ENCODE measurements around the gene TMEM184B.

Gene TMEM184B

DNA sequence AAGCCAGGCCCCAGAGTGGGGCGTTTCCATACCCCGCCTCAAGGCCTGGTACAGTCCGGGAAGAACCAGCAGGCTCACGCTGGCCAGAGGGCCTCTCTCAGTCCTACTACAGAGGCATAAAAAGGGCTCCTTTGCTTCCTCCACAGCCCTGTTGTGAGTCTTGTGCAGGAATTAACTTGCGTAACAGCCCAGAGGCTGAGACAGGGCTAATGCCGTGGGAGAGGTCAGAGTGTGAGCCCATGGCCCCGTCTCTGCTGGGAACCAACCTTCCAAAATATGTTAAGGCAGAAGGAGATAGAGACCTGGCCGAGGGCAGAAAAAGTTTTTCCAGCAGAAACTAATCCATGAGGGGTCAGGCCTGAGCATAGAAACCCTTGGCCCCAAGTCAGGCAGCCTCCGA lies 19.9 kb upstream of the TMEM184B start:
- no peaks in the 10 kb centered on the region for H3K4me1 ChIP-seq (ENCODE audit: control insufficient read depth, insufficient read depth, low read length, unreplicated experiment)
- H2AFZ ChIP-seq (ENCODE audit: low read length, unreplicated experiment), result no peak overlapping the region
- no peaks in the 10 kb centered on the region for H3K27me3 ChIP-seq (ENCODE audit: insufficient read depth, low read length)
- H3K27ac ChIP-seq (ENCODE audit: low read depth, low read length), result no peak overlapping the region
- H3K4me3 ChIP-seq (ENCODE audit: low read depth, low read length), result no peak overlapping the region
- no peaks in the 10 kb centered on the region for H3K36me3 ChIP-seq (ENCODE audit: insufficient read depth, low read length)
- H3K79me2 ChIP-seq (ENCODE audit: control insufficient read depth, insufficient read depth, low read length, unreplicated experiment), result peaks cover 1% of the 10 kb centered on the region

DNA sequence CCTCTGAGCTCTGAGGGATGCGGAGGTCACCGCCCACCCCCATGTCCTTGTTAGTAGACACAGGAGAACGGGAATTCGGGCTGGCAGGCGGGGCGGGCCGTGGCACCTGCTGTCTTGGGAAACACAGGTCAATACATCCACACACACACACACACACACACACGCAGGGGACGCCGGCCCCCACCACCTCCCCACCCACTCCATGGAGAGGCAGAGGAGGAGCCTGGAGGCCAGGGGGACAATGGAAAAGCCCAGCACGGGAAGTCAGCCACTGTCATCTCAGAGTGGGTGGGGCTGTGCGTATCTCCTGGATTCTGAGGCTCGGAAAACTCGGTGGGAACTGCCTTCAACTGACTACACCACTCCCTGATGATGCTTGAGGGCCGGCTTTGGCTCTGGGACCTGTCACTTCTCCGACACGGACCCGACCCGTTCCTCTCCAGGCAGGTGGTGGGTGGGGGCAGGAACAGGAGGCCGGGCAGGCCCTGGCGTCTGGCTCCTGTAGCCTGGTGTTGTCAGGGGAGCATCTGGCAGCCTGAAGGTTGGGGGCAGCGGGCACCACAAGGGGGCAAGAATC lies 18.5 kb upstream of the TMEM184B start:
- H2AFZ ChIP-seq (ENCODE audit: low read length, unreplicated experiment), result no peak overlapping the region
- no peak overlapping the region for H3K4me3 ChIP-seq (ENCODE audit: low read depth, low read length)
- H3K79me2 ChIP-seq (ENCODE audit: control insufficient read depth, insufficient read depth, low read length, unreplicated experiment), result no peaks in the 10 kb centered on the region
- no peaks in the 10 kb centered on the region for H3K4me1 ChIP-seq (ENCODE audit: control insufficient read depth, insufficient read depth, low read length, unreplicated experiment)
- H3K27ac ChIP-seq (ENCODE audit: low read depth, low read length), result no peak overlapping the region
- H3K36me3 ChIP-seq (ENCODE audit: insufficient read depth, low read length), result no peaks in the 10 kb centered on the region
- H3K27me3 ChIP-seq (ENCODE audit: insufficient read depth, low read length), result no peaks in the 10 kb centered on the region

DNA sequence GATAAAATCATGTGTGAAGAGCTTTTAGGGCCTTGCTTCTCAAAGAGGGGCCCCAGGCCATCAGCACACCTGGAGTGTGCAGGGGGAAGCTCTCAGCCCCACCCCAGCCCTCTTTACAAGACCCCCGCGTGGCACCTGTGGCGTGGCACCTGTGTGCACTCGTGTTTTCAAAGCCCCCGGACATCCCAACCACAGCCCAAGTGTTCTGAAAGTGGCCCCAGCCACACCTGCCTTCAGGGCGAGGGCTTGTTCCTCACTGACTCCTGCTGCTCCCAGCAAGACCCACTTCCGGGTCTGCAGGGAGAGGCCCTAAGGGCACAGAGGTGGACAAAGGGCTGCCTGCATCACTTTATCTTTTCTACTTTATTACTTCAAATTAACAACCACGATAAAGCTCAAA lies 17.5 kb upstream of the TMEM184B start:
- no peaks in the 10 kb centered on the region for H3K36me3 ChIP-seq (ENCODE audit: insufficient read depth, low read length)
- no peaks in the 10 kb centered on the region for H3K79me2 ChIP-seq (ENCODE audit: control insufficient read depth, insufficient read depth, low read length, unreplicated experiment)
- no peak overlapping the region for H3K27ac ChIP-seq (ENCODE audit: low read depth, low read length)
- no peak overlapping the region for H3K4me3 ChIP-seq (ENCODE audit: low read depth, low read length)
- no peaks in the 10 kb centered on the region for H3K27me3 ChIP-seq (ENCODE audit: insufficient read depth, low read length)
- no peaks in the 10 kb centered on the region for H3K4me1 ChIP-seq (ENCODE audit: control insufficient read depth, insufficient read depth, low read length, unreplicated experiment)
- no peak overlapping the region for H2AFZ ChIP-seq (ENCODE audit: low read length, unreplicated experiment)

DNA sequence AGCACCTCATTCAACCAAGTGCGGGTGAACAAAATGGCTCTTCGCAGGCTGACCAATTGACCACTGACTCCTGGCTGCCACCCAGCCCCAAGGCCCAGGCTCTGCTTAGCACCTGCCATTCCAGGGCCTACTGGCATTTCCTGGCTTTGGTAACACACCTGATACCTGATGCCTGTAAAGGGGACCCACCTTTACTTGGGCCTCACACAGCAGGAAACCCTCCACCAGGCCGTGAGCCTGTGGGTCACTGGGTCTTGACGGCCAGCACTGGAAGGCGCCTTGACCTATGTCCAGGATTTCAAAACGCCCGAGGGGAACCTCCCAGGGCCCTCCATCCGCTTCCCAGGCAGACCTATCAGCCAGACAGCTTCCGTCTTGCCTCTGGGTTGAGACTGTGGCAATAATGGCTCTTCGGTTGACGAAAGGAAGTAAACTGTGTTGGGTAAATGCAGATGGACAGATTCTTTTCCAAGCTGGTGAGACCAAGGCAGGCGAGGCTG lies 16.8 kb upstream of the TMEM184B start:
- Histone ChIP-seq H3K36me3 (ENCODE audit: insufficient read depth, low read length) (no peaks in the 10 kb centered on the region), H3K27me3 (ENCODE audit: insufficient read depth, low read length) (no peaks in the 10 kb centered on the region), H2AFZ (ENCODE audit: low read length, unreplicated experiment) (no peak overlapping the region), H3K4me1 (ENCODE audit: control insufficient read depth, insufficient read depth, low read length, unreplicated experiment) (no peaks in the 10 kb centered on the region), H3K79me2 (ENCODE audit: control insufficient read depth, insufficient read depth, low read length, unreplicated experiment) (no peaks in the 10 kb centered on the region), H3K4me3 (ENCODE audit: low read depth, low read length) (no peak overlapping the region), H3K27ac (ENCODE audit: low read depth, low read length) (no peak overlapping the region)

DNA sequence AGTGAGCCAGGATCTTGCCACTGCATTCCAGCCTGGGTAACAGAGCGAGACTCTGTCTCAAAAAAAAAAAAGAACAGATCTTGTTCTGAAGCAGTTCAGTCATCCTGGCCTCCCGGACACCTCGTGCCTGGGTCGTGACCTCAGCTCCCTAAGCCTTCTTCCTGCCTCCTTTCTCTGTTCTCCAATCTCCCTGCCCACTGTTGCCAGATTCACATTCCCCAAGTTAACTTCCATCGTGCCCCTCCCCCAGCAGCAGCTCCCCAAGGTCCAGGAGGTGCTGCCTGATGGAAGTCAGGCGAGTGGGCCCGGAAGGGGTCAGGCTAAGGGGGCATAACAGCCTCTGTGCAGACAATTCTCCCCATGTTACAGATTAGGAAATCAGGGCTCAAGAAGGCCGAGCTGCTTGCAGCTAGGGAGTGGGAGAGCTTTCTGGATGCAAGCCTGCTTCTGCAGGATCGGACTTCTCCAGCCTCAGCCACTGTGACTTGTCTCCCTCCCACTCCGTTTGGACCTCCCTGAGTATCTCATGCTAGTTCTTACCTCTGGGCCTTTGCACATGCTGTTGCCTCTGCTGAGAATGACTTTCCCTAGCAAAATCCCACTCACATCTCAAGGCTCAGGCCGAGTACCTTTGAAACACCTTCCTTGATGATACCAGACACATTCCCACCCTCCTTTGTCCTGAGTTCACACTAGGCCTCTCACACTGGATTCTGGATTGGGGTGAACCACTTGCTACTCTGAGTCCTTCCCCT lies 14.3 kb upstream of the TMEM184B start:
- Histone ChIP-seq H3K36me3 (ENCODE audit: insufficient read depth, low read length) (no peaks in the 10 kb centered on the region), H3K4me3 (ENCODE audit: low read depth, low read length) (no peak overlapping the region), H3K79me2 (ENCODE audit: control insufficient read depth, insufficient read depth, low read length, unreplicated experiment) (no peaks in the 10 kb centered on the region), H3K4me1 (ENCODE audit: control insufficient read depth, insufficient read depth, low read length, unreplicated experiment) (no peaks in the 10 kb centered on the region), H3K27ac (ENCODE audit: low read depth, low read length) (no peak overlapping the region), H2AFZ (ENCODE audit: low read length, unreplicated experiment) (no peak overlapping the region), H3K27me3 (ENCODE audit: insufficient read depth, low read length) (no peaks in the 10 kb centered on the region)

DNA sequence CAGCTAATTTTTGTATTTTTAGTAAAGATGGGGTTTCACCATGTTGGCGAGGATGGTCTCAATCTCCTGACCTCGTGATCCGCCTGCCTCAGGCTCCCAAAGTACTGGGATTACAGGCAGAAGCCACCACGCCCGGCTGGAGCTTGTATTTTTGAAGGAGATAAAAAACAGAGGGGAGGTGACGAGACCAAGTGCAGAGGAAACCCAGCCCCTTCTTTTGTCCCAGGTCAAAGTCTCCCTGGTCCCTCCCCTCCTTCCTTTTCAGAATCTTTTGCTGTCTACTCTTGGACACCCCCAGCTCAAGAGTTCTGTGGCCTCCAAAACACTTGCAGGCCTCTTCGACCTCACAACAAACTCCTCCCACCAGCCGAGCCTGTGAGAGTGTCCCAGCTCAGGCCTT lies 12.2 kb upstream of the TMEM184B start:
- Histone ChIP-seq H3K27me3 (ENCODE audit: insufficient read depth, low read length) (no peaks in the 10 kb centered on the region), H3K27ac (ENCODE audit: low read depth, low read length) (no peak overlapping the region), H3K4me1 (ENCODE audit: control insufficient read depth, insufficient read depth, low read length, unreplicated experiment) (no peaks in the 10 kb centered on the region), H2AFZ (ENCODE audit: low read length, unreplicated experiment) (no peak overlapping the region), H3K4me3 (ENCODE audit: low read depth, low read length) (no peak overlapping the region), H3K79me2 (ENCODE audit: control insufficient read depth, insufficient read depth, low read length, unreplicated experiment) (no peaks in the 10 kb centered on the region), H3K36me3 (ENCODE audit: insufficient read depth, low read length) (no peaks in the 10 kb centered on the region)

DNA sequence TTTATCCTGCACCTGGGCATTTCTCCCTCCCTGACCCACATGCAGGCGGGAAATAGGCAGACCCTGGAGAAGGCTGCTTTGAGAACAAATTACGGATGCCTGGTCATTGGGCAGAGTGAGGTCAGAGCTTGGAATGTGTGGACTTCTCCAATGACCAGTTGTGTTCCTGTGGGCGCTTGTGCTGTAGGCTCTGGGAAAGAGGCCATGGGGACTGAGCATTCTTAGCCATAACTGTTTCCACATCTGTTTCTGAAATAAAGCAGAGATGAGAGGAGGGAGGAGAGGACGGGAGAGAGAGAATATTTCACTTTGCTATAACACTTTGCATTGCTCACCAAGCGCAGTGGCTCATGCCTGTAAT lies 11.2 kb upstream of the TMEM184B start:
- no peaks in the 10 kb centered on the region for H3K79me2 ChIP-seq (ENCODE audit: control insufficient read depth, insufficient read depth, low read length, unreplicated experiment)
- H3K27me3 ChIP-seq (ENCODE audit: insufficient read depth, low read length), result no peaks in the 10 kb centered on the region
- no peak overlapping the region for H2AFZ ChIP-seq (ENCODE audit: low read length, unreplicated experiment)
- H3K4me3 ChIP-seq (ENCODE audit: low read depth, low read length), result no peak overlapping the region
- no peaks in the 10 kb centered on the region for H3K4me1 ChIP-seq (ENCODE audit: control insufficient read depth, insufficient read depth, low read length, unreplicated experiment)
- H3K27ac ChIP-seq (ENCODE audit: low read depth, low read length), result peak overlapping the region; percentile 53; the same call in 1 of the 2 replicates
- no peaks in the 10 kb centered on the region for H3K36me3 ChIP-seq (ENCODE audit: insufficient read depth, low read length)

DNA sequence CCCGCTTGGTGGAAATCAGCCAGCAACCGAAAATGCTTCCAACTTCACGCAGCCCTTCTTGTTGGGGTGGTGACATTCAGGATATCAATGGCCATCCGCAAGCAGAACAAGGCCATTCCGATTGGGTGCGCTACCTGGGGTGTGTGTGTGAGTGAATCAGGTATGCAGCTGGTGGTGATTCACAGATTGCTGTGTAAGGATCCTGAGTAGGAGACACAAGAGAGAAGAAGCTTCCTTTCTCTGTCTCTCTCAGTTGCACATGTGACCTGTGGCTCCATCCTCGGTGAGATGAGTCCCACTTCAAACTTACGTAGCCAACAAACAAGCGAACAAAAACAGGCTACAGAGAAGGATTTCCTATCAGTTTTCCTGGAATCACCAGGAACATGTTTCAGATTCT lies 9.6 kb upstream of the TMEM184B start:
- Histone ChIP-seq H3K27ac (ENCODE audit: low read depth, low read length) (no peak overlapping the region), H3K79me2 (ENCODE audit: control insufficient read depth, insufficient read depth, low read length, unreplicated experiment) (no peaks in the 10 kb centered on the region), H3K27me3 (ENCODE audit: insufficient read depth, low read length) (no peaks in the 10 kb centered on the region), H3K4me3 (ENCODE audit: low read depth, low read length) (no peak overlapping the region), H3K4me1 (ENCODE audit: control insufficient read depth, insufficient read depth, low read length, unreplicated experiment) (no peaks in the 10 kb centered on the region), H2AFZ (ENCODE audit: low read length, unreplicated experiment) (no peak overlapping the region), H3K36me3 (ENCODE audit: insufficient read depth, low read length) (no peaks in the 10 kb centered on the region)

DNA sequence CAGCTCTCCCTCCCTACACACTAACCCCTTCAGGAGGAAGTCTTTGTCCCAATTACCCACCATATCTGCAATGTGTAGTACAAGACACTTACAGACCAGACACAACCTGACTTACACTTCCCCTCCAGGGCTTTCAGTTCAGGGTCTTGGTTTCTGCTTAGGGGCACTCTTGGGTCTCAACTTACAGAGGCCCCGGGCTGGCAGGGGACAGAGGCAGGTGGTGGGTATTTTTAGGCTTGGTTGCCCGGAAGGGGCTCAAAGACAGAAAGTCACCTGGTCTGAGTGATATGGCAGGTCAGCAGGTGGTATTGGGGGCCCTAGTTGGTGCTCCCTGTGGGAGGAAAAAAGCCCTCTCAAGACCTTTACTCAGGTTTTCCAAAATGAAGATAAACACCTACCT lies 3.4 kb upstream of the TMEM184B start:
- Histone ChIP-seq H3K27me3 (ENCODE audit: insufficient read depth, low read length) (no peaks in the 10 kb centered on the region), H3K4me3 (ENCODE audit: low read depth, low read length) (no peak overlapping the region), H2AFZ (ENCODE audit: low read length, unreplicated experiment) (no peak overlapping the region), H3K4me1 (ENCODE audit: control insufficient read depth, insufficient read depth, low read length, unreplicated experiment) (peaks cover 9% of the 10 kb centered on the region), H3K79me2 (ENCODE audit: control insufficient read depth, insufficient read depth, low read length, unreplicated experiment) (peaks cover 16% of the 10 kb centered on the region), H3K36me3 (ENCODE audit: insufficient read depth, low read length) (no peaks in the 10 kb centered on the region), H3K27ac (ENCODE audit: low read depth, low read length) (no peak overlapping the region)

DNA sequence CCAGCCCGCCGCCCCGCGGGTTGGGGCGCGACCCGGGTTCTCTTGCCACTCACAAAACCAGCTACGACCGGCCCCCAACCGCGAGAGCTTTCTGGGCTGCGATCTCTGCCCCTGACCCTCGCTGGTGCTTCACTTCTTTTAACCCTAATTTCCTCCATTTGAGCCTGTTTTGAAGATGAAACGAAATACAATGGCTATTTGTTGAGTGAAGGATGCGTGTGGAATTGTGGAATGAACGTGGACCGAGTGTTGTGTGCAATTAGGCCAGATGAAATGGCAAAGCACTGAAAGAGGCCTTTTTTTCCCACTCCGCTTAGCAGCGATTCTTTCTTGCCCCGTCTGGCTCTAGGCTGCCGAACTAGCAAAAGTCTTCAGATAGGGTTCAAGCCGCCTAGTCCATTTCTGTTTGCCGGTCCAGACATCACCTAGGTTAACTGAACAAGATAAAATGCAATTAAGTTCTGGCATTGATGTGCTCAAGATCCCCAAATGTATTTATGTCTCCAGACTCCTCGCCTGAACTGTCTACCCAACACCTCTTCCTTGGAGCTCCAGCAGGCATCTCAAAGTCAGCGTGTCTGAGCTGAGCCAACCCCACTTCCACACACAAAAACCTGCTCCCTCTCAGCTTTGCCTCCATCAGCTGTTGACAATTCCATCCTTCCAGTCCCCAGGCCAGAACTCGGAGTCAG lies 471 bp upstream of the TMEM184B start:
- no peaks in the 10 kb centered on the region for H3K27me3 ChIP-seq (ENCODE audit: insufficient read depth, low read length)
- H3K4me1 ChIP-seq (ENCODE audit: control insufficient read depth, insufficient read depth, low read length, unreplicated experiment), result peaks cover 19% of the 10 kb centered on the region
- 0 out of 2 replicates have a peak overlapping the region, but pooled peaks have one; percentile 28 for H3K27ac ChIP-seq (ENCODE audit: low read depth, low read length)
- H3K36me3 ChIP-seq (ENCODE audit: insufficient read depth, low read length), result no peaks in the 10 kb centered on the region
- peaks cover 44% of the 10 kb centered on the region for H3K79me2 ChIP-seq (ENCODE audit: control insufficient read depth, insufficient read depth, low read length, unreplicated experiment)
- peak overlapping the region; percentile 96 for H2AFZ ChIP-seq (ENCODE audit: low read length, unreplicated experiment)
- H3K4me3 ChIP-seq (ENCODE audit: low read depth, low read length), result peak overlapping the region; percentile 94

All from ACC112 (cell line).